HEK293 (cell line): Measurements from ENCODE around the gene CDK4.
A peak's percentile ranks its signal among the peaks of the same experiment; 100 is the strongest.

Source experiments
- CTCF ChIA-PET: fragments of 350-600 bp; formaldehyde crosslinking; extraction: SDS; loops from one replicate; lab custom pipeline; 2021; ENCODE audit warnings: antibody characterized with exemption; lab: Yijun Ruan, JAX
- POLR2A ChIA-PET: fragments of 300-600 bp; formaldehyde crosslinking; extraction: SDS; loops from one replicate; lab custom pipeline; 2020; ENCODE audit warnings: antibody characterized with exemption, inconsistent platforms; lab: Yijun Ruan, JAX
- H3K27ac ChIP-seq: fragments of 200-500 bp; sonication (Bioruptor generic); 2 replicates; pipeline ENCODE4 v1.5.1; 2014; ENCODE audit warnings: low read depth, low read length, control low read depth, inconsistent platforms; ENCODE audit errors: extremely low read depth
- H3K36me3 ChIP-seq, 2 experiments: fragments of 200-500 bp in 1 of 2; sonication (Bioruptor generic) in 1 of 2; 1 replicate in 1 of 2; 2 replicates in 1 of 2; pipeline ENCODE4 v1.5.1; 2014 to 2017; ENCODE audit warnings: inconsistent platforms in 2 of 2, low read length in 2 of 2; ENCODE audit not compliant: control insufficient read depth in 2 of 2, insufficient read depth in 1 of 2
- H3K4me1 ChIP-seq: fragments of 200-500 bp; sonication (Bioruptor generic); 2 replicates; pipeline ENCODE4 v1.5.1; 2014; ENCODE audit warnings: mild to moderate bottlenecking, low read length, inconsistent platforms; ENCODE audit not compliant: control insufficient read depth, insufficient read depth
- H3K4me3 ChIP-seq: 2 replicates; pipeline ENCODE4 v1.5.1; 2011; ENCODE audit warnings: low read depth, mild to moderate bottlenecking, control low read depth, low read length, moderate library complexity
- H3K9me3 ChIP-seq: fragments of 200-500 bp; sonication (Bioruptor generic); 2 replicates; pipeline ENCODE4 v1.5.1; 2014; ENCODE audit warnings: low read depth, low read length, inconsistent platforms; ENCODE audit not compliant: control insufficient read depth, insufficient read depth
- OSR2 ChIP-seq: fragments of 450-650 bp; formaldehyde crosslinking; IDR thresholded peaks from 2 replicates; pipeline ENCODE4 v1.5.1; 2016; ENCODE audit warnings: missing biosample characterization, missing genetic modification characterization
- PRDM10 ChIP-seq: fragments of 450-650 bp; formaldehyde crosslinking; IDR thresholded peaks from 2 replicates; pipeline ENCODE4 v1.5.1; 2016; ENCODE audit warnings: missing biosample characterization, missing genetic modification characterization
- SCRT2 ChIP-seq: fragments of 450-650 bp; formaldehyde crosslinking; IDR thresholded peaks from 2 replicates; pipeline ENCODE4 v1.5.1; 2016; ENCODE audit warnings: missing biosample characterization, missing genetic modification characterization
- ZIC2 ChIP-seq: fragments of 450-650 bp; formaldehyde crosslinking; IDR thresholded peaks from 2 replicates; pipeline ENCODE4 v1.5.1; 2016; ENCODE audit warnings: missing biosample characterization, missing genetic modification characterization
- ZNF19 ChIP-seq: fragments of 450-650 bp; formaldehyde crosslinking; IDR thresholded peaks from 2 replicates; pipeline ENCODE4; 2016; ENCODE audit warnings: missing biosample characterization, missing genetic modification characterization, low read depth
- ZNF341 ChIP-seq: fragments of 450-650 bp; formaldehyde crosslinking; IDR thresholded peaks from 2 replicates; pipeline ENCODE4; 2016; ENCODE audit warnings: low read depth, missing biosample characterization, missing genetic modification characterization
- ZNF366 ChIP-seq: fragments of 450-650 bp; formaldehyde crosslinking; conservative IDR thresholded peaks from 2 replicates; pipeline ENCODE4 v1.5.1; 2016; ENCODE audit warnings: missing biosample characterization, missing genetic modification characterization
- ZNF48 ChIP-seq: fragments of 450-650 bp; formaldehyde crosslinking; IDR thresholded peaks from 2 replicates; pipeline ENCODE4 v1.5.1; 2016; ENCODE audit warnings: missing biosample characterization, missing genetic modification characterization
- ZNF488 ChIP-seq: fragments of 450-650 bp; formaldehyde crosslinking; IDR thresholded peaks from 2 replicates; pipeline ENCODE4 v1.5.1; 2016; ENCODE audit warnings: missing biosample characterization, missing genetic modification characterization
- ZNF510 ChIP-seq: fragments of 450-650 bp; formaldehyde crosslinking; IDR thresholded peaks from 2 replicates; pipeline ENCODE4 v1.5.1; 2018; ENCODE audit warnings: mild to moderate bottlenecking, missing genetic modification characterization, missing biosample characterization; ENCODE audit not compliant: insufficient replicate concordance
- ZNF558 ChIP-seq: fragments of 450-650 bp; formaldehyde crosslinking; IDR thresholded peaks from 2 replicates; pipeline ENCODE4 v1.5.1; 2016; ENCODE audit warnings: missing biosample characterization, missing genetic modification characterization
- ZNF600 ChIP-seq: fragments of 450-650 bp; formaldehyde crosslinking; IDR thresholded peaks from 2 replicates; pipeline ENCODE4 v1.5.1; 2016; ENCODE audit warnings: missing biosample characterization, missing genetic modification characterization
- ZNF610 ChIP-seq: fragments of 450-650 bp; formaldehyde crosslinking; IDR thresholded peaks from 2 replicates; pipeline ENCODE4 v1.5.1; 2016; ENCODE audit warnings: missing biosample characterization, missing genetic modification characterization, borderline replicate concordance
- ZNF626 ChIP-seq: fragments of 450-650 bp; sonication (Bioruptor Pico); formaldehyde crosslinking; IDR thresholded peaks from 2 replicates; pipeline ENCODE4 v1.5.1; 2018; ENCODE audit warnings: missing biosample characterization, missing genetic modification characterization, inconsistent platforms
- ZNF776 ChIP-seq: fragments of 450-650 bp; formaldehyde crosslinking; IDR thresholded peaks from 2 replicates; pipeline ENCODE4 v1.5.0; 2017; ENCODE audit warnings: missing biosample characterization, missing genetic modification characterization, borderline replicate concordance
- ZNF792 ChIP-seq: fragments of 450-650 bp; formaldehyde crosslinking; IDR thresholded peaks from 2 replicates; pipeline ENCODE4 v1.5.1; 2016; ENCODE audit warnings: missing biosample characterization, missing genetic modification characterization
- ZNF843 ChIP-seq: fragments of 450-650 bp; formaldehyde crosslinking; IDR thresholded peaks from 2 replicates; pipeline ENCODE4 v1.5.1; 2016; ENCODE audit warnings: missing biosample characterization, missing genetic modification characterization
- ZSCAN4 ChIP-seq: fragments of 450-650 bp; formaldehyde crosslinking; IDR thresholded peaks from 2 replicates; pipeline ENCODE4 v1.5.1; 2017; ENCODE audit warnings: missing biosample characterization, missing genetic modification characterization

Gene CDK4

GRCh38 chr12:57741844-57742738, 10.0 kb downstream of the CDK4 start (continued):
- TF ChIP-seq ZIC2 (tag by site-specific recombination) (peak; percentile 52; the same call in 1 of the 2 replicates), ZNF843 (tag by site-specific recombination) (no peak), ZNF610 (tag by site-specific recombination) (no peak)

- peaks cover 5% of the 10 kb centered on the region; the same call in 1 of the 2 replicates for H3K4me1 ChIP-seq
- POLR2A ChIA-PET, result no interaction called here
- no peaks in the 10 kb centered on the region for H3K9me3 ChIP-seq
- CTCF ChIA-PET, result interaction anchor here (1.3 to 2.2 kb wide), 3 partner anchors 15 to 158 kb away, joined by 4 to 9 read pairs (median 6); no protein-coding TSS in a partner anchor
- H3K4me3 ChIP-seq, result no peak overlapping the region
- H3K36me3 ChIP-seq, result peaks cover 0 to 7% of the 10 kb centered on the region in 2 experiments; a peak in 1 of 3 replicates
- TF ChIP-seq SCRT2 (0 out of 2 replicates have a peak, but pooled peaks have one; percentile 40), ZNF610 (tag by site-specific recombination) (no peak), ZNF488 (tag by site-specific recombination) (no peak), OSR2 (tag by site-specific recombination) (no peak), ZSCAN4 (tag by site-specific recombination) (peak; percentile 80)
- H3K27ac ChIP-seq, result no peak overlapping the region
Observed at GRCh38 chr12:57741413-57741789, 10.7 kb downstream of the CDK4 start.

GRCh38 chr12:57740656-57741412, 11.3 kb downstream of the CDK4 start:
- peaks cover 0 to under 1% of the 10 kb centered on the region in 2 experiments; a peak in 1 of 3 replicates for H3K36me3 ChIP-seq
- H3K4me1 ChIP-seq, result peaks cover 6% of the 10 kb centered on the region; the same call in 1 of the 2 replicates
- POLR2A ChIA-PET, result no interaction called here
- TF ChIP-seq PRDM10 (tag by site-specific recombination) (0 out of 2 replicates have a peak, but pooled peaks have one; percentile 41), ZNF19 (tag by site-specific recombination) (no peak), ZNF366 (tag by site-specific recombination) (0 out of 2 replicates have a peak, but pooled peaks have one; percentile 24), ZNF558 (tag by site-specific recombination) (no peak), ZNF600 (tag by site-specific recombination) (peak; percentile 50; the same call in 1 of the 2 replicates), ZNF341 (tag by site-specific recombination) (peak; percentile 13; the same call in 1 of the 2 replicates), ZNF510 (tag by site-specific recombination) (no peak), ZNF776 (no peak), ZNF792 (tag by site-specific recombination) (no peak), ZNF48 (no peak), ZNF626 (tag by site-specific recombination) (no peak)
- TF ChIP-seq, all 188 proteins: peak for 4
- CTCF ChIA-PET, result interaction anchor here (1.3 to 2.2 kb wide), 3 partner anchors 14 to 158 kb away, joined by 4 to 9 read pairs (median 6); no protein-coding TSS in a partner anchor
- no peaks in the 10 kb centered on the region for H3K9me3 ChIP-seq
- no peak overlapping the region for H3K4me3 ChIP-seq
- no peak overlapping the region for H3K27ac ChIP-seq
